Stimulated activated effector memory CD8-positive, alpha-beta T cell treated with anti-CD3 and anti-CD28 coated beads, Interleukin-12 subunit alpha, Interleukin-12 subunit beta, amount 100 ng/mL, for 72 hours (primary cell): ENCODE data around the gene ATP5PO.
A peak's percentile ranks its signal among the peaks of the same experiment; 100 is the strongest.

Experiments used
- ATAC-seq: fragments of 150-1000 bp; cut with Tn5 transposase; 2 replicates; pipeline ENCODE4 v1.10.0; 2021
- DNase-seq, 2 donors: peaks; one replicate each; pipeline ENCODE4 v3.0.0; 2021 to 2022; ENCODE audit warnings: low spot score in 2 of 2
- H3K27ac Mint-ChIP-seq: one replicate; pipeline ENCODE4 v1.8.0; 2022; ENCODE audit warnings: mild to moderate bottlenecking, mixed read lengths
- H3K36me3 Mint-ChIP-seq: one replicate; pipeline ENCODE4 v1.8.0; 2022; ENCODE audit warnings: mild to moderate bottlenecking, mixed read lengths
- H3K4me1 Mint-ChIP-seq: one replicate; pipeline ENCODE4 v1.8.0; 2022; ENCODE audit warnings: mixed read lengths
- H3K4me3 Mint-ChIP-seq: one replicate; pipeline ENCODE4 v1.8.0; 2022; ENCODE audit warnings: mild to moderate bottlenecking, mixed read lengths
- H3K9me3 Mint-ChIP-seq: one replicate; pipeline ENCODE4 v1.8.0; 2022; ENCODE audit warnings: mixed read lengths

ATP5PO gene

GRCh38 chr21:33897098-33897497 is 18.5 kb downstream of the ATP5PO start:
- Mint-ChIP-seq H3K4me1 (peaks cover 10% of the 10 kb centered on the region), H3K27ac (no peak overlapping the region), H3K9me3 (no peaks in the 10 kb centered on the region), H3K4me3 (no peak overlapping the region), H3K36me3 (peaks cover 11% of the 10 kb centered on the region)
- ATAC-seq (no peak), DNase-seq (no peak)

- Mint-ChIP-seq H3K36me3 (peaks cover 6% of the 10 kb centered on the region), H3K4me3 (no peak overlapping the region), H3K9me3 (no peaks in the 10 kb centered on the region), H3K27ac (no peak overlapping the region), H3K4me1 (peaks cover 10% of the 10 kb centered on the region)
- ATAC-seq (no peak), DNase-seq (no peak)
Observed at GRCh38 chr21:33896691-33897090, 18.9 kb downstream of the ATP5PO start.

DNA sequence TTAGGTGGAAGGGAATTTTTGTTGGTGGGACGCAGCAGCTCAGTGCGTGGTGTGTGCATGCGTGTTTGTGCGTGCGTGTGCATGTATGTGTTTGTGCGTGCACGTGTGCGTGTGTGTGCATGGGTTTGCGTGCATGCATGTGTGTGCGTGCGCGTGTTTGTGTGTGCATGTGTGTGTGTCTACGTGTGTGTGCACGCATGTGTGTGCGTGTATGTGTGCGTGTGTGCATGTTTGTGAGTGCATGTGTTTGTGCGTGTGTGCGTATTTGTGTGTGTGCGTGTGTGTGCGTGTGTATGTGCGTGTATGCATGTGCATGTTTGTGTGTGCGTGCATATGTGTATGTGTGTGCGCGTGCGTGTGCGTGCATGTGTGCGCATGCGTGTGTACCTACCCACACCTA is 20.2 kb downstream of the ATP5PO start:
- ATAC-seq (no peak), DNase-seq (no peak)
- no peaks in the 10 kb centered on the region for H3K36me3 Mint-ChIP-seq
- no peak overlapping the region for H3K27ac Mint-ChIP-seq
- H3K4me1 Mint-ChIP-seq = peaks cover 10% of the 10 kb centered on the region
- H3K9me3 Mint-ChIP-seq = no peaks in the 10 kb centered on the region
- H3K4me3 Mint-ChIP-seq = peak overlapping the region; percentile 45

- Mint-ChIP-seq H3K9me3 (no peaks in the 10 kb centered on the region), H3K36me3 (no peaks in the 10 kb centered on the region), H3K27ac (peak overlapping the region; percentile 16), H3K4me3 (peak overlapping the region; percentile 45), H3K4me1 (peaks cover 10% of the 10 kb centered on the region)
- DNase-seq = peak in 1 of 2 donors; percentile 57
- ATAC-seq = peak; percentile 84
Observed at GRCh38 chr21:33894736-33895288, 20.8 kb downstream of the ATP5PO start.

GRCh38 chr21:33893917-33894316 is 21.7 kb downstream of the ATP5PO start:
- Mint-ChIP-seq H3K36me3 (no peaks in the 10 kb centered on the region), H3K4me1 (peaks cover 10% of the 10 kb centered on the region), H3K9me3 (no peaks in the 10 kb centered on the region), H3K4me3 (no peak overlapping the region), H3K27ac (no peak overlapping the region)
- ATAC-seq (no peak), DNase-seq (no peak)

- no peaks in the 10 kb centered on the region for H3K9me3 Mint-ChIP-seq
- H3K4me3 Mint-ChIP-seq = no peak overlapping the region
Observed at GRCh38 chr21:33892853-33893252, 22.8 kb downstream of the ATP5PO start.

DNA sequence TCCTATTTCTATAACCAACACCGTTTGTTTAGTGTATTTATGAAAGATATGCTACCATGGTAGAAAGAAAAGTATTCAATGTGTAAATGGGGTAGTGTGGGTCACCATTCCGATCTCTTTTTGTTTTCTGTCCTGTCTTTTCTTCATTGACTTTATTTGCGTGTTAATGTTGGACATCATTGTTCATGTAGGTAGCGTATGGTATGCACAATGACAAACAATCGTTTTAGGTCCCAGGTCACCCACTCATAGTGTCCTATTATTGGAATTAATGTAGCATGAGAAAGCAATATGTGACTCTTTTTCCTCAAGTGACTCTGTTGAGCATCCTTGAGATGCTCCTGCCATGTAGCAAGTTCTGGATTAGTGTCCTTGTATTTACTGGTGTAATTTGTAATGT is 25.4 kb downstream of the ATP5PO start:
- ATAC-seq = no peak
- Mint-ChIP-seq H3K9me3 (no peaks in the 10 kb centered on the region), H3K4me1 (peaks cover 7% of the 10 kb centered on the region), H3K36me3 (no peaks in the 10 kb centered on the region), H3K27ac (no peak overlapping the region), H3K4me3 (no peak overlapping the region)
- no peak for DNase-seq

More at GRCh38 chr21:33892853-33893252, 22.8 kb downstream of the ATP5PO start:
- Mint-ChIP-seq H3K4me1 (peaks cover 10% of the 10 kb centered on the region), H3K36me3 (no peaks in the 10 kb centered on the region), H3K27ac (no peak overlapping the region)
- DNase-seq (no peak), ATAC-seq (no peak)

DNA sequence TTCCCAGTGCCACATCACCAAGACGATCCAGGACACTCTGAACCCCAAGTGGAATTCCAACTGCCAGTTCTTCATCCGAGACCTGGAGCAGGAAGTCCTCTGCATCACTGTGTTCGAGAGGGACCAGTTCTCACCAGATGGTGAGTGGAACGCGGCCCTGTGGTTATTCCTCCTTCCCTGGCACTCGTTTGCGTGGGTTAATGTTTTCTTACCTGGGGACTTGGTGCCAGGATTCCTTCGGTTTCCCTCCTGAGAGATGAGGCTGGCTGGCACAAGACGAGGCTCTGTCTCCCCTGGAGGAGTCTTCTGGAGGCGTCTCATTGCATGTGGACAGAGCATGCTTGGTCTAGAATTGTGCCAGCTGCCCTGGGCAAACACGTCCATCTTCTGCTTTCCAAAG is 29.3 kb downstream of the ATP5PO start:
- DNase-seq = no peak
- H3K36me3 Mint-ChIP-seq = no peaks in the 10 kb centered on the region
- no peaks in the 10 kb centered on the region for H3K9me3 Mint-ChIP-seq
- H3K4me1 Mint-ChIP-seq = no peaks in the 10 kb centered on the region
- no peak overlapping the region for H3K4me3 Mint-ChIP-seq
- no peak overlapping the region for H3K27ac Mint-ChIP-seq
- no peak for ATAC-seq

DNA sequence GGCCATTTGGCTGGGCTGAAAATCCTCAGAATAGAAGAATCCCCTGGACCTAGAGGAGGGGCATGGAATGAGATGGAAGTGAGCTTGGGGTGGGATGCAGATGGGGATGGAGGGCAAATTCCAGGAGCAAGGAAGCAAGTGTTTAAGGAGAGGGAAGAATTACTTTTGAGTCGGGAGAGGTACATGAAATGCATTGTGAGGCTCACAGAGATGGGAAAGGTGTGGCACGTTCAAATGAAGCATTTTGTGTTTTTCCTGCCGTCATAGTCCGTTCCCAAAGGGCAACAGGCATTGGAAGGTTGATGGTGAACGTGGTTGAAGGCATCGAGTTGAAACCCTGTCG is 30.5 kb downstream of the ATP5PO start:
- Mint-ChIP-seq H3K4me3 (no peak overlapping the region), H3K4me1 (no peaks in the 10 kb centered on the region), H3K9me3 (no peaks in the 10 kb centered on the region), H3K36me3 (no peaks in the 10 kb centered on the region), H3K27ac (no peak overlapping the region)
- ATAC-seq (no peak), DNase-seq (no peak)

- Mint-ChIP-seq H3K9me3 (no peaks in the 10 kb centered on the region), H3K36me3 (no peaks in the 10 kb centered on the region), H3K4me3 (no peak overlapping the region), H3K27ac (no peak overlapping the region), H3K4me1 (no peaks in the 10 kb centered on the region)
- ATAC-seq (no peak), DNase-seq (no peak)
Observed at GRCh38 chr21:33884376-33885171, 31.0 kb downstream of the ATP5PO start.

GRCh38 chr21:33883118-33883517 is 32.5 kb downstream of the ATP5PO start:
- no peak for DNase-seq
- H3K4me3 Mint-ChIP-seq = no peak overlapping the region
- no peaks in the 10 kb centered on the region for H3K36me3 Mint-ChIP-seq
- no peaks in the 10 kb centered on the region for H3K4me1 Mint-ChIP-seq
- H3K27ac Mint-ChIP-seq = no peak overlapping the region
- no peak for ATAC-seq
- H3K9me3 Mint-ChIP-seq = no peaks in the 10 kb centered on the region

DNA sequence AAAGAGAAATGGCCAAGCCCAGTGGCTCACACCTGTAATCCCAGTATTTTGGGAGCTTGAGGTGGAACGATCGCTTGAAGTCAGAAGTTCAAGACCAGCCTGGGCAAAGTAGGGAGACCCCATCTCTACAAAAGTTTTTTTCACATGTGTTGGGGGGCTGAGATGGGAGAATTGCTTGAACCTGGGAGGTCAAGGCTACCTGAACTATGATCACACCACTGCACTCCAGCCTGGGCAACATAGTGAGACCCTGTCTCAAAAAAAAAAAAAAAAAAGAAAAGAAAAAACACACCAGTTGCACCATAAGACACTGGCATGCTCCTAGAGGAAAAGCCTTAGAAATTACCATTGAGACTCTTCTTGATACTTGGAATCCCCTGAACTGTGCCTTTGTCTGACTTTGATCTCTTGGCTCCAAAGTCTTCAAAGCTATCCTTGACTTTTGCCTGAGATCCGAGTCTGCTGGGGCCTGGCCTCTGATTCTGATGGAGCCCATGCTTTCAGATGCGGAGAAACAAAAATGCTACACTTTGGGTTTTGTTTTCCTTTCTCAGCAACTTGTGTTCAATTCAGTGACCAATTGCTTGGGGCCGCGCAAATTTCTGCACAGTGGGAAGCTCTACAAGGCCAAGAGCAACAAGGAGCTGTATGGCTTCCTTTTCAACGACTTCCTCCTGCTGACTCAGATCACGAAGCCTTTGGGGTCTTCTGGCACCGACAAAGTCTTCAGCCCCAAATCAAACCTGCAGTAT is 33.7 kb downstream of the ATP5PO start:
- ATAC-seq (no peak), DNase-seq (no peak)
- H3K4me3 Mint-ChIP-seq = no peak overlapping the region
- no peak overlapping the region for H3K27ac Mint-ChIP-seq
- H3K4me1 Mint-ChIP-seq = no peaks in the 10 kb centered on the region
- no peaks in the 10 kb centered on the region for H3K36me3 Mint-ChIP-seq
- no peaks in the 10 kb centered on the region for H3K9me3 Mint-ChIP-seq

DNA sequence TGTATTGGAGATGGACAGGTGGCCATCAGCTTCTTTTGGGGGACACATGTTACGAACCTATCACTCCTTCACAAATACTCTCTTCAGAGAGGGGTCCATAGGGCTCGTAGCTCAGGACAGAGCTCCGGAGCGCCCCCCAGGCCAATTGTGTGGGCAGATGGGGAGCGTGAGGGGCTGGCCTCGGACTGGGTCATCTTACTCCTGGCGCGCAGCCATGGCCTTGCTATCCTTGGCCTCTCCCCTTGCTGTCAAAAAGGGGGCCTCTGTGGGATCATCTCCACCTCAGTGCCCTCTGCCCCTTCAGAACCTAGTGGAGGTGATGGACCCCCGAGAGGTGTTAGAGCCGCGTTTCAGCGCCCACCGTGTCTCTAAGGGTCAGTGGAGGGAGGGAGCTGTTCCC is 35.0 kb downstream of the ATP5PO start:
- ATAC-seq = no peak
- H3K4me3 Mint-ChIP-seq = no peak overlapping the region

DNA sequence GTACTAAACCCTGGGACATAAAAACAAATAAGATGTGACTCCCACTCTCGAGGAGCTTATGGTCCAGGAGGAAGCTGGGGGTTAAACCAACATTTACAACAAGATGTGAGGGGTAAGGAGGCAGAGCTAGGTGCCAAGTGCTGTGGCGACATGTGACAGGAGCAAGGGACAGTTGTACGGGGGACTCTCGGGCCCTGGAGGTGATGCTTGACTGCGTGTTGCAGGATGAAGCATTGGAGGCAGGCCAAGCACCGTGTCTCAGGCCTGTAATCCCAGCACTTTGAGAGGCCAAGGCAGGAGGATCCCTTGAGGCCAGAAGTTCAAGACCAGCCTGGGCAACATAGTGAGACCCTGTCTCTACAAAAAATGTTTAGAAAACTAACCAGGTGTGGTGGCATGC is 36.8 kb downstream of the ATP5PO start:
- H3K36me3 Mint-ChIP-seq = no peaks in the 10 kb centered on the region
- no peaks in the 10 kb centered on the region for H3K9me3 Mint-ChIP-seq
- no peak for ATAC-seq
- H3K4me1 Mint-ChIP-seq = no peaks in the 10 kb centered on the region
- no peak for DNase-seq
- H3K4me3 Mint-ChIP-seq = no peak overlapping the region
- H3K27ac Mint-ChIP-seq = no peak overlapping the region

More for the DNA sequence above, 35.0 kb downstream of the ATP5PO start:
- no peak for DNase-seq
- no peak overlapping the region for H3K27ac Mint-ChIP-seq
- no peaks in the 10 kb centered on the region for H3K36me3 Mint-ChIP-seq
- no peaks in the 10 kb centered on the region for H3K4me1 Mint-ChIP-seq
- H3K9me3 Mint-ChIP-seq = no peaks in the 10 kb centered on the region

DNA sequence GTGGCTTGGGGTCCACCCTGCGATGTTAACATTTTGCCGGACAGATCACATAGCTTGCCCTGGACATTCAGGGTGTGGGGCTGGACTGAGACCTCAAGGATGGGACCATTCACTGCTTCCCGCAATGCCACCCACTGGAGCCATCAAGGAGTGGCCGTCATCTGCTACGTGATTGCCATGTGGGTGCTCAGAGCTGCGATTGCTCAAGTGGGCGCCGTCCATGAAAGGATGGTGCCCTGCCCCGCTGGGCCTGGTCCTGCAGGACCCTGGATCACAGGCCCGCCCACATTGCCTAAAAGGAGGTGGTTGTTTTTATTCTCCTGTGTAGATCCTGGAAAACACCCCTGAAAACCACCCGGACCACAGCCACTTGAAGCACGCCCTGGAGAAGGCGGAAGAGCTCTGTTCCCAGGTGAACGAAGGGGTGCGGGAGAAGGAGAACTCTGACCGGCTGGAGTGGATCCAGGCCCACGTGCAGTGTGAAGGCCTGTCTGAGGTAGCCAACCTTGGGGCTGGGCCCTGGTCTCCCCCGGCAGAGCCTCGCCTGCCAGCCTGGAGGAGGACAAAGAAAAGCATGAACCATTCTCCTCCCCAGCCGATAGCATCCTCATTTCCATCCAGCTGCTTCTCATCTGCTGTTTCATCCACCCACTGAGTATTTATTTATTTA is 40.4 kb downstream of the ATP5PO start:
- Mint-ChIP-seq H3K9me3 (no peaks in the 10 kb centered on the region), H3K27ac (no peak overlapping the region), H3K4me3 (no peak overlapping the region), H3K4me1 (no peaks in the 10 kb centered on the region), H3K36me3 (no peaks in the 10 kb centered on the region)
- no peak for DNase-seq
- no peak for ATAC-seq
